SW 1271 (cell line): ENCODE results near the gene ACTR5.

Experiments used
- DNase-seq, 2 experiments: peaks; one replicate each; lab custom pipeline; 2025; lab: John Stamatoyannopoulos, UW

The ACTR5 gene

DNA sequence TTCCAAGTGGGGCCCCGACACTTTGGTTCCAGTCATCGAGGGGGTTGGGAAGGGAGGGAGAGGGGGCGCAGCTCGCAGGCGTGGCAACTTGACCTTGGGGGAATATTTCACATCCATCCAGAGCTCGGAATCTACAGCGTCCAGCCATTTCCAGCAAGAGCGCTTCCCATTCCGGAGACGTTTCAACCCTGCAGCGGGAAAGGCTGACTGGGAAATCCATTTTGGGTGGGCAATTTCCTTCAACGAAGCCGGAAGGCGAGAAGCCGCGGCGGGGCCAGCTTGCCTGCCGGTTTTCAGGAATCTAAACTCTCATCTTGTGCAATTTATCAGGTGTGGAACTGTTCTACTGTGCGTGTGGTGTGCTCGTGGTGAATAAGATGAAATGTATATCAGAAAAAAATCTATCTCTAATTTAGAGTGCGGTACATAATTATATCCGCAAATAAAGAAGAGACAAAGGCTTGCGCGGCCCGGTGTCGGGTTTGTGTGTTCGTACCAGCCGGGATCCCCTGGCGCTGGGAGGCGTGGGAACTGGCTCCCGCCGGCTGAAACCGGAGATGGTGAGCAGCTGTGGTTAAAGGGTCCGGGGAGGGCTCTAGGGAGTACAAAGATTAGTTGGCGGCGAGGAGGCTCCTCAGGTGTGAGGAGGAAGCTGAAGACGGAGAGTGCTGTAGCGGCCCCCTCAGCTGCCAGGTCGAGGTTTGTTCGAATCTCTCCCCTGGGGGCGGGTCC is 19.2 kb upstream of the ACTR5 start:
- no peak for DNase-seq

DNA sequence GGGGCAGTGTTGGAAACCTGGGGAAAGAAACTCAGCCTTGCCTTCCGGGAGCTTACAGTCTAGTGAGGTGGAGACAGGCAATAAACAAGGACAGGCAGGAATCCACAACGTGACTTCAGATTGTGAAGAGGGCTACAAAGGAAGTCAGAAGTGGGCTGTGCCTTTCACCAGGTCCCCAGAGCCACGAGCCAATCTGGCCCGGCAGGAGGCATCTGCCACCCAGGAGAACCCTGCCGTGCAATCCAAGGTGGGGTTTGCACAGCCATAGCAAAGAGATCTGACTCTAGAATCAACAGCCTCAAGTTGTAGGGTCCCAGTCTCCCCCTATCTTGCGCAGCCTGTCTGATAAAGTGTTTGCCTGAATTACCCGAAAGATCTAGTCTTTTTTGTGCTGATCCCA is 18.5 kb upstream of the ACTR5 start:
- DNase-seq = no peak

DNA sequence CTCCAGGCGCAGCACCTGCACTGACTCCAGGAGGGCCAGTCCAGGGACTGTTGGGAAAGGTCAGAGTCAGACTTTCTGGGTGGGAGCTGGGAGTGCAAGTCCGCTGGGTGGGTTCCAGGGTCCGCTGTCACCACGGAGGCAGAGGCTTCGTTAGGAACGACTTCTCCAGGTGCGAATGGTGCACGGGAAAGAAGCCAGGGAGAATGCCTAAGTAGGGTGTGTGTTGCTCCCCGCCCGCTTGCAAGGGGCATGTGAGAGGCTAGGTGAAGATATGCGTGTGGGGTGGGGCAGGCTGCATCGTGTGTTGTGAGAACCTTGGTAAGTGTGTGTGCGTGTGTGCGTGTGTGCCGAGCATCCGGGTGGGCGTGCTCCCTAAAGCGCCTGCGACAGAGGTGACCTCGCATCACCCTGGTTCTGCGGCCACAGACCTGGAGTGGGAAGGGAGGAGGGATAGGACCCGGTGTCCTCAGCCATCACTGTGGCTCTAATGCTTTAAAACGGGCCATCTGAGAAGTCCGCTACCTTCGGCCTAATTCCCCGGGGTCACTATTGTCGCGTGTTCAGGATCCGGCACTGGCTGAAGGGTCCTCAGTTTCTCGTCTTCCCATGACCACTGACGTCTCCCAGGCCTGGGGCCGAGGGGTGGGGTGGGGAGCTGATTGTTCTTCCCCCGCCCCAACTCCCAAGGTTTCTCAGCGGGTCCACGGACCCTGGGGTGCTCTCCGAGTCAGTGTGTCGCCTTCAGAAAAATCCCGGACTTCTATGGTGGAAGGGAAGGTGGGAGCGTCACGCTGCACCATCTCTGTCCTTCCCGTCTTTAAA is 17.9 kb upstream of the ACTR5 start:
- no peak for DNase-seq

DNA sequence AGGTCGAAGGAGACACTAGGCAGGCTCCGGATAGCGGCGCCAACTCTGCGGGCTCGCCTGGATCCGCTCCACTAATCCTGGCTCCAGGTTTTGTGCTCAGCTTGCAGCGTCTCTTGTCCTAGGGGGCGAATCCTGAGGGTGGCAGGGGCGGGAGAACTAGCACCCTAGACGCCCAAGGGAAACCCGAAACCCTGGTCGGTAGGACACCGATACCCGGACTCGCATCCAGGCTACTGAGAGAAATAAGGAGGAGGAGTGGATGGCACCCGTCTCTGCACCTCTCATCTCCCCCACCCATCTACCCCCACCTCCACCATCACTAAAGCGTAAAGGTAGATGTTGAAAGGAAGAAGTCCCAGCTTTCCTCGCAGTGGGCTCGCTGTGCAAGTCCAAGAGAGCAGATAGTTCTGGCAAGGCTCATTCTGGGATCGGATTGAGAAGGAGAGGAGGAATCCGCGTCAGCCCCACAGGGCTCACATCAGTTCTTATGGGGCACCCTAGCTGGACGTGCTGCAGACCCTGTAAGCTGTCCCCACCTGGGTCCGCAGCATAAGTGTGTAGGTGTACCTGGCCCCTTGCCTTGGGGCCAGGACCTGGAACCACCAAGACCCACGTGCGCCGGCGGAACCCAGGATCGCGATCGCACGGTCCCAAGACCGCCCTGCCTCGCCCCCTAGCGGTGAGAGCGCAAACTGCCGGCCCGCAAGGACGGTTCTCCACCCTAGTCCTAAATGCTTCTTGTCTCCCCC is 17.1 kb upstream of the ACTR5 start:
- peak; percentile 61 to 71 for DNase-seq

DNA sequence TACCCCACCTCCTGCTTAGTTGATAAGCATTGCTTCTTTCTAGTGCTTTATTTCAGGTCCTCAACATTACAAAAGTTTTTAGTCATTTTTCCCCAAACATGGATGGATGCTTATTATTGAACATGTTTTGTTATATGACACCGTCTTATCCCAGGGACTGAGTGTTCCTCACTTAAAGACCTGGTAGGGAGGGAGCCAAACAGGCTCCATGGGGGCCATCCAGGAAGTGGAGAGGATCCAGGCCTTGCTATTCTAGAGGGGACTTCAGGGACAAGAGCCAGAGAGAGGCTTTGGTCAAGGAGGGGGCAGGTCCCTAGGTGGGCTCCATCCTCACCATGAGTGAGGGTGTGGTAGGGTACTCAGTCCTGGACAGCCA is 16.5 kb upstream of the ACTR5 start:
- DNase-seq = no peak

DNA sequence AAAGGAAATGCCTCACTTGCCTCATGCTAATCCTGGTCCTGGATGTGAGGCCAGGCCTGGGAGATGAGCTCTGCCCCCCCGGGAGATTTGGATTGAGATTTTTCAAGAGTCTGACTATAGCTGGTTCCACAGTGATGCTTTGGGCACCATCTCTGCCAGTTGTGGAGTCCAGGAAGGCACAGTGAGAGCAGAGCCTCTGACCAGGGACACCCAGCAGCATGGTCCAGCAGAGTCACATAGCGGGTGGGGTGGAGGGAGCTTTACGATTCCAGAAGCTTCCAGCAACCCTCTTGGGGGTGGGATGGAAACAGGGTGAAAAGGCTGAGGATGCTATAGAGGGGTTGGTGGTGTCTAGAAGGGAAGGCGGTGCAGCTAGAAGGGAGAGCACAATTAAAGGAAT is 15.3 kb upstream of the ACTR5 start:
- DNase-seq = no peak

DNA sequence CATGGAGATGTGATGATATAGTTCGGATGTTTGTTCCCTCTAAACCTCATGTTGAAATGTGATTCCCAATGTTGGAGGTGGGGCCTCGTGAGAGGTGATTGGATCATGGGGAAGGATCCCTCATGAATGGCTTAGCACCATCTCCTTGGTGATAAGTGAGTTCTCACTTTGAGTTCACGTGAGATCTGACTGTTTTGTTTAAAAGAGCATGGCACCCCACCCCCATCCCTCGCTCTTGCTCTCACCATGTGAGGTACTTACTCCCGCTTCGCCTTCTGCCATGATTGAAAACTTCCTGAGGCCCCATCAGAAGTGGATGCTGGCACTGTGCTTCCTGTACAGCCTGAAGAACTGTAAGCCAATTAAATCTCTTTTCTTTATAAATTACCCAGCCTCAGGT is 13.1 kb upstream of the ACTR5 start:
- no peak for DNase-seq

DNA sequence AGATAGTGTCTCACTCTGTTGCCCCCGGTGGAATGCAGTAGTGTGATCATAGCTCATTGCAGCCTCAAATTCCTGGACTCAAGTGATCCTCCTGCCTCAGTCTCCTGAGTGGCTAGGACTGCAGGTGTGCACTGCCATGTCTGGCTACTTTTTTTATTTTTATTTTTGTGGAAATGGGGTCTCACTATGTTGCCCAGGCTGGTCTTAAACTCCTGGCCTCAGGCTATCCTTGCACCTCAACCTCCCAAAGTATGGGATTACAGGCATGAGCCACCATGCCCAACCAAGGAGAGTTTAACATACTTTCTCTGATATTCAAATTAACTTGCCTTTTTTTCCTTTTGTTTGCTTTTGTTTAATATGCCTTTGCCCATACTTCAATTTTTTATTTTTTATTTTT is 10.4 kb upstream of the ACTR5 start:
- DNase-seq = no peak

DNA sequence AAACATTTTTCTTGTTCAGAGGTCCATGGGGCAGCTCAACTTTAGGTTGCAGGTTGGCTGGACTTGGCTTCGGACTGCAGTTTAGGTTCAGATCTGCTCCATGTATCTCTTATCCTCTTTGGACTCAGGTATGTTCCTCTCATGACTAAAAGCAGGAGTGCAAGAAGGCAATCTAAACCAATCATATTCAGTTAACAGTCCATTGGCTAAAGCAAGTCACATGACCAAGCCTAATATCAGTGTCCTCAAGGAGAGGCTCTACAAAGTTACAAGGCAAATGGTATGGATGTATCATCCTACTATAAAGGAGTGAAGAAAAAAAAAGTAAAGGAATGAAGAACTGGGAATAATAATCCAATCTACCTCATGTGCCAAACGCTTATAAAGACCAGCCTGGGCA is 2.5 kb upstream of the ACTR5 start:
- no peak for DNase-seq

DNA sequence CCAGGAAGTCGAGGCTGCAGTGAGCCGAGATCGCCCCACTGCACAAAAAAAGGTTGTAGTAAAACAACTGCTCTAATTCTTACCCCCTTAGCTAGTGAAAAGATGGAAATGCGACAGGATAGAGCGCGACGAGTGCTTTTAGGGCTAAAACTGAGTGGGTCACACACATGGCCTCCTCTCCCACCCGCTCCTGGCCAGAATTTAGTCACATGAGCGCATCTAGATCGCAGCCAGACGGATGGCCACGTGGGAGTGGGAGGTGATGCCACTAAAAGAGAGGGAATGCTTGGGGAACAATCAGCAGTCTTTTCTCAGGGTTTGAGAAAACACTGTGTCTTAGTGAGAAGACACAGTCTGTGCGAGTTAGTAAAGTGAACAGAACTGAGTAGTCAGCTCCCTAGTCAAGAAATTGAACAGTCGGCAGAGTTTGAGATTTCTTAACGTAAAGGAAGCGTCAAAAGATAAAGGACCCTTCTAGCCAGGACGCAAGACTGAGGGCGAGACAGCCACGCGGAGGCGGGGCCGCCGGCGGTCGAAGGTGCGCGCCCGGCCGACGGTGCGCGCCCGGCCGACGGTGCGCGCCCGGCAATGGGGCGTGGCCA is 664 bp upstream of the ACTR5 start:
- DNase-seq = no peak

DNA sequence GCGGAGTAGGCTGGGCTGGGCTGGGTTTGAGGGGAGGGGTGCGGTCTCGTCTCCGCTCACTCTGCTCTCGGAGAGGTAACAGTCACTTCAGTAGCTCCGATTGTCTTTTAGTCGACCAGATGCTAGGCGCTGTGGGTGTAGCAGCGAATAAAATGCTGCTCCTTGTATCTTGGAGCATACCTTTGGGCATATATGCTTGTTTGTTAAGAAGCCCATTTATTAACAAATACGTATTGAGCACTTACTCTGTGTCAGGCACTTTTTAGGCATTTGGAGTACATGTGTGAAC is 545 bp downstream of the ACTR5 start:
- no peak for DNase-seq

DNA sequence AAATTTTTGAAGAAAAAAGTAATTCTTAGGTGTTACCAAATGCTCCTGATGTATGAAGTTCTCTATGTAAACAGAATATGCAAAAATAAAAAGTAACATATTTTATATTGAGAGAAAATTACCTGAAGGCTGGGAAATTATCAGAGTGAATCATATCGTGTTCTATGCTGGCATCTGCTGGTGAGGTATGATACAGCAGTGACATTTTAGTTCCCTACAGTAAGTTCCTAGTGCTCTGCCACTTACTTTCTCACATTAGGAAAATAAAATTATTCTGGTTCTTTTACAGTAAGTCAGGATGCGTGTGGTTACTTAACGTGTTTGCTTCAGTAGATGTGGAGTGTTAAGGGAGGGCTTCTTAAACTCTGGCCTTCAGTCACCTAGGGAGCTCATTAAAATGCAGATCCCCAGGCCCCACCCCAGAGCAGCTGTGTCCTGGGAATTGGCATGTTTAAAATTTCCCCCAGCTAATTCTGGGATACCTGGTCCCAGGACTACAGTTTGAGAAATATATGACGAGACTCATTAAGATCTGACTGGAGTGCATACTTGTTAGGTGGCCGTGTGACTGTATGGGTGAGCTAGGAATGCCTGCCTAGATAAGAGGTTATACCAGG is 3.2 kb downstream of the ACTR5 start:
- DNase-seq = peak in 1 of 2 experiments; percentile 72

DNA sequence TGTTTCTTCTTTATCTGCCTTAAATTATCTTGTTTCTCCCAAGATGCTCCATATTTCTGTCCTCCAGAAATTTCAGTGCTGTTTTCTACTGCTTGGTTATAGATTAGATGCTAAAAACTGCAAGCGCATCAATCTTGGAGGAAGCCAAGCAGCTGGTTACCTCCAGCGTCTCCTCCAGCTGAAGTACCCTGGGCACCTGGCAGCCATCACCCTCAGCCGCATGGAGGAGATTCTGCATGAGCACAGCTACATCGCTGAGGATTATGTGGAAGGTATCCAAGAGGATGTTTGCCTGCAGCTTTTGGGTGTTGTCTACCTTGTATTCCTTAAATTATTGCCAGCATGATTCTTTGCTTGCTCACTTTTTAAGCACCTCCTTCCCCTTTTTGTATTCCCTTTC is 3.8 kb downstream of the ACTR5 start:
- DNase-seq = no peak

DNA sequence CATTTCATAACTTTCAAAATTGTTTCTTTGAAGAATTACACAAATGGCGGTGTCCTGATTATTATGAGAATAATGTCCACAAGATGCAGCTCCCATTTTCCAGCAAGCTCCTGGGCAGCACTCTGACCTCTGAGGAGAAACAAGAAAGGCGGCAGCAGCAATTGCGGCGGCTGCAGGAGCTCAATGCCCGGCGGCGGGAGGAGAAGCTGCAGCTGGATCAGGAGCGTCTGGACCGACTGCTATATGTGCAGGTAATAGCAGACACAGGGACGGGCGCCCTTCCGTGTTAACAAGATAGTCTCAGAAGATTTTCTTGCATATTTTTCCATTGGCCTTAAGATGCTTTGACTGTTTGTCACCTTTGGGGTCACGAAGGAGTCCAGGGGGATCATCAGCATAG is 6.7 kb downstream of the ACTR5 start:
- no peak for DNase-seq

DNA sequence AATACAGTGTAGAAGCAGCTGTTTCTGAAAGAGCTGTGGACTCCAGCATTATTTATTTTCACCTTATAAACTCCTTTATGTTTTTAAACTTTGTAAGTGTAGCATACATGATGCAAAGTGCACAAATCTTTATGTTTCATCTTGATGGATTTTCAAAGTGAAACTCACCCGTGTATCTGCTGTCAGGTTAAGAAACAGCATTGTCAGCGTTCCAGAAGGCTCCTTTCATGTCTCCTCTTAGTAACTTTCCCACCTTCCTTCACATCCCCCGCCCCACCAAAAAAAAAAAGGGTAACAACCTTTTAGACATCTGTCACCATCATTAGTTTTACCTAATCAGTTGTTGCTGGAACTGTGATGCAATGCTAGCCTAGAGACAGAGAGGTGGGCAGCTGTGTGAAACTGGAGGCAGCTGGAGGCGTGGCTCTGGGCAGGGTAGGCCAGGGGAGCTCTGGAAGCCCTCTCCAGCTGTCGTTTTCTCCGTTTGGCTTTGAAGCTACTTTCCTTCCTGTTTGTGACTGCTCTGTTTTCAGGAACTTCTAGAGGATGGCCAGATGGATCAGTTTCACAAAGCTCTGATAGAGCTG is 7.2 kb downstream of the ACTR5 start:
- DNase-seq = no peak

DNA sequence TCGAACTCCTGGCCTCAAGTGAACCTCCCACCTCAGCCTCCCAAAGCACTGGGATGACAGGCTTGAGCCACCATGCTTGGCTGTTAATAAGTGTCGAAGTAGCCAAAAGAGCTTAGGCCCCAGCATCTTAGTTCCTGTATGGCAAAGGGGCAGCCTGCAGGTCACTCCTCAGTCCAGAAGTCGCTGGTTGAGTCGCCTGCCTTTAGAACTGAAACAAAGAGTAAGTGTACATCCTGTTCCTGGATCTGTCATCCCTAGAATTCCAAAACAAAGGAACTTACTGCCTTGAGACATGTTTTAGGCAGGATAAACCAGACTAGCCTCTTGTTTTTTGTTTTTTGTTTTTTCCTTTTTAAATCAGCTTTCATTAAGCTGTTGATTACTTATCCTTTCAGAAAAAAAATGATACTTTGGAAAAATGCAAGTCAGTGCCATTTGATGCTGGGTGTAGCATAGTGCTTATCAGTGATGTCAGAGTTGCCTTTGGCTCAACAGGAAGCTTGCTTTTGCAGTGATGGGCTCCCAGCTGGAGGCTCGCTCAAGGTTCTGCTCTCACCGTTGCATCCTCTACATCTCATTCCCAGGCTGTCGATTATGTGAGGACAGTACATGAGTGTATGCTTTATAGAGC is 9.0 kb downstream of the ACTR5 start:
- DNase-seq = no peak

DNA sequence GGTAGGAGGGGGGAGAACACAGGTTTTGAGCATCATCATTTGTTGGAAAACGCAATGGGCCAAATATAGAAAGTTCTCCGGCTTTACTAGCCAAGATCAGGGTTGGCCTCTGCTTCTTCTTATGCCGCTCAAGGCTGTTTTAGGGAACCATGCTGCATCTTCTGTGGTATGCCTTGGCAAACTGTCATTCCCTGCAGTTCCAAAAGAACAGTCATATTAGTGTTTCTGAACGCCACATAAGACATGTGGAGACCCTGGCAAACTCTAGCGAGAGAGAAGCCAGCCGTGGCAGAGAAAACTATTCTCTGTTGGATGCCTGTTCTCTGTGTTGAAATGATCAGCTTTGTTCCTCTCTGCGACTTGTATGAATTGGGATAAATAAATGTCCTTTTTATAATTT is 10.8 kb downstream of the ACTR5 start:
- DNase-seq = no peak

DNA sequence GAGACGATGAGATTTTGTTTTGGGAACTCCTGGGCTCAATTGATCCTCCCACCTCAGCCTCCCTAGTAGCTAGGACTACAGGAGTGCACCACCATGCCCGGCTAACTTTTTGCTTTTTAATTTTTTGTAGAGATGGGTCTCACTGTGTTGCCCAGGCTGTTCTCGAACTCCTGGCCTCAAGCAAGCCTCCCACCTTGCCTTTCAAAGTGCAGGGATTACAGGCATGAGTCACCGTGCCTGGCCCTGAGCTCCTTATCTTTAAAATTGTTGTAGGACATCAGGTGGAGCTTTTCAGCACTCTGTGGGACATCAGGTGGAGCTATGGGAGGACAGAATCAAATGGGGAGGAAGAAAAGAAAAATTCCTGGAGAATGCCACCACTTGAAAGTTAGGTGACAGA is 12.7 kb downstream of the ACTR5 start:
- no peak for DNase-seq

DNA sequence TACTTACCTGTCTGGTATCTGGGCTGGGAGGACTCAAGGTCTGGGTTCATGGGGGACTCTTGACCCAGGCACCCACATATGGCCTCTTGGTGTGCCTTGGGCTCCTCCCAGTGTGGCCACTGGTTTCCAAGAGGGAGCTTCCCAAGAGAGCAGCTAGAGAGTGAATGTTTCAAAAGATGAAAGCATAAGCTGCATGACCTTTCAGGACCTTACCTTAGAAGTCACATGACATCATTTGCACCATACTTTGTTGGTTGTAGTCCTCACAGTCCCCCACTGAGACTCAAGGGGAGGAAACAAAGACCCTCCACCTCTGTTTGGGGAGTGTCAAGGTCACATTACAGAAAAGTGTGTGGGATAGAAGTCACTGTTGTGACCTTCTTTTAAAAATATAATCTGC is 13.9 kb downstream of the ACTR5 start:
- DNase-seq = no peak

DNA sequence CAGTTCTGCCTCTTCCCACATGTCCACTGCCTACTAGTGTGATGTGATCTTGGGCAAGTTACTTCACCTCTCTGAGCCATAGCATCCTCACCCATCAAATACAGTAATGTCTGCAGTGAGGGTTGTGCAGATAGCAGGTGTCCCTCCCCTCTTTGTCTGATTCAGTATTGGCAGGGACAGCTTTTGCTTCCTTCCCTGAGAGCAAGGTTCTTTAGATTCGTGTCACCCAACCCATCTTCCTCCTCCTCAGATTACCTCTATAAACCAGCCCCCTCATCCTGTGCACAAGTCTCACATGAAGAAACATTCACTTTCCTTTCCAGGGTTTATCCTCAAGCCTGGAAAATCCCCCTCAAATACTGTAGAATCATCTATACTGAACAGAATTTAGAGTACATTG is 15.4 kb downstream of the ACTR5 start:
- no peak for DNase-seq

DNA sequence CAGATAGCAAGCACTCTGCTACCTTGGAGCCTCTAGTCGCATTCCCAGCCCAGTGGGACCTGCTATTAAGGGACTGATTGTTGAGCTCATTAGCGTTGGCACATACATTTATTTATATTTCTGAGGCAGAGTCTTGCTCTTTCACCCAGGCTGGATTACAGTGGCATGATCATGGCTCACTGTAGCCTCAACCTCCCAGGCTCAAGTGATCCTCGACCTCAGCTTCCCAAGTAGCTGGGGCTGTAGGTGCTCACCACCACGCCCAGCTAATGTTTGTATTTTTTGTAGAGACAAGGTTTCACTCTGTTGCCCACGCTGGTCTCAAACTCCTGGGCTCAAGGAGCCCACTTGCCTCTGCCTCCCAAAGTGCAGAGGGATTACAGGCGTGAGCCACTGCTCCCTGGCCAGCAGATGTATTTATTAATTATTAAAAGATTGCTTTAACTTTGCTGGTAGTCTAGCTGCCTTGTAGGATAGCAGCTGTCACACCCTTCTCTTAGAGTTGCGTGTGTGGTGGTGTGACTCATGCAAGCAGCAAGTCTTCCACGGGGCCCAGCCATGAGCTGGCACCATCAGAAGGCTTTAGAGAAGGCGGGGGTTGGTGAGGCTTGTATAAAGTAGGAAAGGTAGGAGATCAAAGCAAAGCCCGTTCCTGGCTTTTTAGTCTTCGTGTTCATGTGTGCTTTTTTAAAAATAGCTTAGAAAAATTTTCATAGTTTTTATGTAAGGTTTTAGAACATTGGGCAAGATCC is 16.5 kb downstream of the ACTR5 start:
- DNase-seq = peak; percentile 73 to 80
